Airway epithelial cell (primary cell): ENCODE measurements around the gene CDHR2. TPM values are rescaled to one million over a fixed set of nuclear protein-coding genes. Genes with fewer than 3 reads are reported as not detected.

Source experiments
- total RNA-seq: library from RNA; depleted of rRNA; stranded (reverse); fragments of >200 nt; gene quantifications from 2 replicates; pipeline ENCODE4 v1.2.3, GENCODE V29; 2015

CDHR2 gene
- total RNA-seq: 0.07 TPM in 1 of 2 replicates, not detected in the other

DNA sequence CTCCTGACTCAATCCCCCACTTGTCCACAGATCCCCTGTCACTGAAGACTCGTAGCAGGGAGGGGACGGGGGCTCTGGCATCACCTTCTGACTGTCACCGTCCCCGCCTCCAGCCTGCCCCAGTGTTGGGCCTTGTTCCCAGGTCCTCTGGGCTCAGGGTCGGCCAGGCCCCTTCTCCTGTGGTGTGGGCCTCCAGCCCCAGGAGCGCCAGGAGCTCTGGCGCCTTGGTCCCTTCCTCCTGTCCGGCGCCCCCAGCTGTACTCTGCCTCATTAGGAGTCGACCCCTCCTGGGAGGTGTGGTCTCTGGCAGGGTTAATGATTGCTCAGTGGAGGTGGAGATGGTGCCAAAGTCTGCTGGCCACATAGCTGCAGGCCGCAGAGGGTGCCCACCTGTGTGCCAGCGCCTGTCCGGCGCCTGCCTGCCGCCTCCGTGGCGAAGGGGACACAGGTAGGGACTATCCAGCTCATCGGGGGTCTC lies at the start of gene CDHR2:
Gene CDHR2 (plus strand): TSS at position 376 of the 478 bp plus-strand sequence. CDS start 16,011 bp downstream, outside the sequence.

DNA sequence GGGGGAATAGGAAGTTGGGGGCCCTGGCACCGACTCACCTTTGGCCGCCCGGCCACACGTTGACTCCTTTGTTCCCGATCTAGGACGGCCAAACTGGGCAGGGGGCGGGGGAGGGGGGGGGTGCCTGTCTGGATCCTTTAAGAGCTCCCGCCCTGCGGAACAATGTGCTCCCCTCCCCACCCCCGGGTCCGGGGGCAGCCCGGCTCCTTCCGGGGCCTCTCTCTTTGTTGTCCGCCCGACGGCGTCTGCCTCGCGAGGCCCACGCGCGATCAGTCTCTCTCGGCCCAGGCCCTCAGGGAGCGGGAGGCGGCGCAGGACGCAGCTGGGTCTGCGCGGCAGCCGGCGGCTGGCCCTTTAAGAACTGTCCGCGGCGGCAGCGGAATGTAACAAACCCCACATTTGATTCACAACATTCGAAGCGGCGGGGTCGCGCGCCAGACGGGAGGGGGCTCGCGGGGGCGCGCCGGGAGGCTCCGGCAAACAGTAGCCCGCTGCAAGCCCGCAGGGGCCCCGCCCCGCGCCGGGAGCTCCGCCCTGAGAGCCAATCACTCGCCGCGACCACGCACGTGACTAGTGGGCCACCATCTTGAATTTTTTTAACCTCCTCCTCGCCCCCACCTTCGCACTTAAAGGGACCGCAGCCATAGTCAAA lies 12.1 kb upstream of the CDHR2 start, which contains the start of gene RNF44:
Gene RNF44 (minus strand): TSS at position 501 of the 652 bp plus-strand sequence. CDS start 4,930 bp downstream, outside the sequence.

DNA sequence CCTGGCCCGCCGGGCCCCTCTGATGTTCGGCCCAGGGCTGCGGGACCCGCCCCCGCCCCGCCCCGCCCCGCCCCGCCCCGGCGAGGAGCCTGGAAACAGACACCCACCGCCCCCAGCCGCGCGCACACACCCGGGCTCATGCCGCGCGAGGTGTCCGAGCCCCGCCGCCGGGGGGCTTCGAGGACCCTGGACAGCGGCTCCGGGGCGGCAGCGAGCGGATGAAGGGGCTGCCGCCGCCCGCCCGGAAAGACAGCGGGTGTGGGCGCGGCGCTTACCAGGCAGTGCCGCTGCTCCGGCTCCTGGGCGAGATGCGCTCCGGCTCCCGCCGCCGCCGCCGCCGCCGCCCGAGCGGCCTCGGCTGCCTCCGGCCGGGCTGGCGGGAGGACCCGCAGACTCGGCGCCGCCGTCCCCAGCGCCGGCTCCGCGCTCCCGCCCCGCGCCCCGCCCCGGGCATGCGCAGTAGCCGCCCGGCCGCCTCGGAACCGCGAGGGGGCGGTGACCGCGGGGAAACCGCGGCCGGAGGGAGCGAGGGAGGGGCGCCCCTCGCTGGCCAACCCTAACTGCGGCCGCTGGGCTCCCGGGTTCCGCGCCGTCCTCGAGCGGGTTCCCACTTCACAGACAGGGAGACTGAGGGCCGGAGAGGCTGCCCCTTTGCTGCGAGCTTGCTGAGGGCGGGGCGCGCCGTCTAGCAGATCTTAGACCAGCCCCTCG lies 60.7 kb downstream of the CDHR2 start, which contains the start of gene GPRIN1:
Gene GPRIN1 (minus strand): TSS at position 433 of the 711 bp plus-strand sequence. CDS start 10,322 bp downstream, outside the sequence.

DNA sequence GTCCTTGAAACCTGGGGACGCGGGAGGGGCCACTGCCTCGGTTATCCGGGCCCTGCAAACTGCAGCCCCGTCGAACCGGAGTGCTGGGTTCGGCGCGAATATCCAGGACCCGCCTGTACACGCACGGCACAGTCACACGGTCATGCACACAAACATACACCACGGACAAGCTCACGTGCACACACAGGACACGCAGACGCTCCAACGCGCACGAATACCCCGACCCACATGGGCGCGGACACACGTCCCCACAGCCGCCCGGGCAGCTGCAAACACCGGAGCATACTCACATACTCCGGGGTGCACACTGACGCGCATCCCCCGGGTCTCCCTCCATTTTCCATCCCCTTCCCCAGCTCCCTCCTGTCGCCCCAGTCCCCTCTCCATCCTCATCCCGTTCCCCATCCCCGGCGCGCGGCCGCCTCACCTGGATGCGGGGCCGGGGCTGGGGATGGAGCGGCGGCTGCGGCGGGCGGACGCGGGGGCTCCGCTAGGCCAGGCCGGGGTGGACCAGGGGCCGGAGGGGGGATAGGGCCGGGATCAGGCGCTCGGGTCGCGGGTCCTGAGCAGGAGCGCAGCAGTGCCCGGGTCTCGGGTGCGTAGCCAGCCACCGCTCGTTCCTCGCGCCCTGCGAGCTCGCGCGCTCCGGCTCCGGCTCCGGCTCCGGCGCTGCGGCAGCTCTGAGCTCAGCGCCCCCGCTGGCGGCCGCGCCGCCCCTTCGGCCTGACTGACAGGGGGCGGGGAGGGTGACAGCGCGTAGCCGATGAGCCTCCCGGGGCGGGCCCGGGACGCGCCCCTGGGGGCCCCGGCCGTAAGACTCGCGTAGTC lies 80.9 kb downstream of the CDHR2 start, which contains the start of the genes EIF4E1B and SNCB:
Gene EIF4E1B (plus strand): TSS at position 823 of the 828 bp plus-strand sequence. CDS start 12,113 bp downstream, outside the sequence.
Gene SNCB (minus strand): TSS at position 682 of the 828 bp plus-strand sequence. CDS start 880 bp downstream, outside the sequence.

Other genes with a start within 250 kb of the CDHR2 start
- gene KIAA1191, start 187.6 kb upstream of the CDHR2 start, total RNA-seq: 65.2 and 86.1 TPM in 2 replicates
- gene ARL10, start 183.9 kb upstream of the CDHR2 start, total RNA-seq: 3.2 and 5.5 TPM in 2 replicates
- 33.4 and 35.3 TPM in 2 replicates for gene NOP16, start 160.7 kb upstream of the CDHR2 start, total RNA-seq
- 122 and 143 TPM in 2 replicates for gene HIGD2A, start 160.6 kb upstream of the CDHR2 start, total RNA-seq
- 377 and 389 TPM in 2 replicates for gene CLTB, start 132.8 kb upstream of the CDHR2 start, total RNA-seq
- 25.2 and 35.5 TPM in 2 replicates for gene FAF2, start 101.0 kb upstream of the CDHR2 start, total RNA-seq
- gene RNF44, start 11.9 kb upstream of the CDHR2 start, total RNA-seq: 13.0 and 19.1 TPM in 2 replicates
- 5.3 and 7.3 TPM in 2 replicates for gene GPRIN1, start 60.8 kb downstream of the CDHR2 start, total RNA-seq
- gene SNCB, start 81.2 kb downstream of the CDHR2 start, total RNA-seq: 0.14 and 1.0 TPM in 2 replicates
- gene EIF4E1B, start 81.3 kb downstream of the CDHR2 start, total RNA-seq: not detected in 2 replicates
- 30.5 and 37.2 TPM in 2 replicates for gene TSPAN17, start 98.1 kb downstream of the CDHR2 start, total RNA-seq